Stomach (tissue), 9 donors: ENCODE results near the gene DDX5. TPM values are rescaled to one million over a fixed set of nuclear protein-coding genes. Genes with fewer than 3 reads are reported as not detected.
"Not testable (repeated sequence)": the region's sequence is repeated elsewhere in the genome, so short reads cannot be mapped to it uniquely, and the experiment has no call there.

Experiments used
- DNase-seq, 2 donors: peaks; one replicate each; pipeline versions ENCODE4 v3.0.0 to v3.0.0-alpha.2; 2013 to 2019
- H3K27ac ChIP-seq, 5 donors: fragments of 200-600 bp in 4 of 5; sonication (generic) in 4 of 5; one replicate each; pipeline ENCODE4 v1.5.1; 2013 to 2019; ENCODE audit warnings: mild to moderate bottlenecking in 1 of 5, moderate library complexity in 1 of 5
- H3K27me3 ChIP-seq, 3 donors: fragments of 200-600 bp; sonication (generic); one replicate each; pipeline ENCODE4 v1.5.1; 2017 to 2019; ENCODE audit warnings: mixed run types in 1 of 3
- H3K36me3 ChIP-seq, 4 donors: fragments of 200-600 bp; sonication (generic); 1 replicate in 3 of 4; 2 replicates in 1 of 4; pipeline ENCODE4 v1.5.1; 2016 to 2019
- H3K4me1 ChIP-seq, 4 donors: fragments of 200-600 bp; sonication (generic); one replicate each; pipeline ENCODE4 v1.5.1; 2016 to 2019
- H3K4me3 ChIP-seq, 4 donors: fragments of 200-600 bp; sonication (generic) in 3 of 4; one replicate each; pipeline ENCODE4 v1.5.1; 2016 to 2019; ENCODE audit warnings: mild to moderate bottlenecking in 1 of 4
- H3K9me3 ChIP-seq, 4 donors: fragments of 200-600 bp; sonication (generic); one replicate each; pipeline ENCODE4 v1.5.1; 2016 to 2019
- CTCF ChIP-seq, 7 experiments: fragments of 450-650 bp in 4 of 7; fragments of 200-600 bp in 3 of 7; sonication (generic) in 3 of 7; IDR thresholded peaks; one replicate each; pipeline ENCODE4 v1.5.1; 2016 to 2019; ENCODE audit warnings: antibody characterized with exemption in 7 of 7, control low read depth in 2 of 7, mild to moderate bottlenecking in 1 of 7
- EP300 ChIP-seq: sonication (generic); formaldehyde crosslinking; IDR thresholded peaks from one replicate; pipeline ENCODE4 v1.6.1; 2017; ENCODE audit warnings: antibody characterized with exemption
- POLR2A ChIP-seq, 4 donors: fragments of 450-650 bp; IDR thresholded peaks; one replicate each; pipeline ENCODE4 v1.6.1; 2016; ENCODE audit warnings: antibody characterized with exemption in 4 of 4, control low read depth in 2 of 4, mild to moderate bottlenecking in 1 of 4, moderate library complexity in 1 of 4
- POLR2AphosphoS5 ChIP-seq, 3 donors: sonication (generic); formaldehyde crosslinking; IDR thresholded peaks; one replicate each; pipeline ENCODE4 v1.6.1; 2016; ENCODE audit warnings: antibody characterized with exemption in 3 of 3
- WGBS, 5 donors: extraction: QIAGEN DNeasy Blood & Tissue Kit in 3 of 5; methylation state at CpG; one replicate each; pipeline versions ENCODE4 v1.1.5 to v1.1.7; 2013 to 2018; 5-methylcytosine and 5-hydroxymethylcytosine counted together
- intact Hi-C: fragments of 100-400 bp; cut with DNase I; formaldehyde crosslinking; loops from one replicate; pipeline ENCODE4 v1.15.1; 2023; ENCODE audit warnings: low total_unique reads
- polyA plus RNA-seq, 3 donors: library from polyadenylated mRNA; stranded (reverse); fragments of 200-250 nt; gene quantifications; one replicate each; pipeline ENCODE4 v1.2.3, GENCODE V29; 2013
- total RNA-seq, 5 donors: library from RNA; depleted of rRNA; stranded (reverse); fragments of >200 nt; gene quantifications; one replicate each; pipeline versions ENCODE4 v1.1.0 to v1.2.3, GENCODE V29; 2014 to 2016
- donor health status: healthy with polysubstance abuse.
- donor health status: Bipolar disorder and iron deficiency.
- donor health status: healthy.

Gene DDX5
- total and polyA plus RNA-seq, 8 donors, result 208 to 1,284 (median 528) TPM

- Histone ChIP-seq H3K4me3 (no peak overlapping the region), H3K9me3 (no peaks in the 10 kb centered on the region), H3K36me3 (peaks cover 0 to 18% (median 9%) of the 10 kb centered on the region in 4 donors), H3K27me3 (no peaks in the 10 kb centered on the region), H3K27ac (no peak overlapping the region), H3K4me1 (no peaks in the 10 kb centered on the region)
- no peak for DNase-seq
- WGBS, 5 donors, result 78 to 94% (median 83%) methylated on average over 2 of the region's 2 CpGs
- TF ChIP-seq EP300 (no peak), POLR2A (IDR thresholded peaks at IDR 0.05) (no peak), POLR2AphosphoS5 (IDR thresholded peaks at IDR 0.05) (no peak), CTCF (IDR thresholded peaks at IDR 0.05) (no peak)
- intact Hi-C loops, result no loop called here
Measured at GRCh38 chr17:64472564-64472963, 33.5 kb downstream of the DDX5 start.

- H3K27ac ChIP-seq, result no peak overlapping the region
- DNase-seq, result no peak
- WGBS, 5 donors, result 80 to 94% (median 88%) methylated on average over 3 of the region's 3 CpGs
Measured at GRCh38 chr17:64471440-64471839, 34.6 kb downstream of the DDX5 start.

GRCh38 chr17:64470625-64471024, 35.5 kb downstream of the DDX5 start:
- no peaks in the 10 kb centered on the region for H3K27me3 ChIP-seq
- H3K27ac ChIP-seq, result no peak overlapping the region
- intact Hi-C loops, result no loop called here
- H3K4me3 ChIP-seq, result no peak overlapping the region
- TF ChIP-seq POLR2A (IDR thresholded peaks at IDR 0.05) (no peak), EP300 (no peak)
- no peaks in the 10 kb centered on the region for H3K9me3 ChIP-seq
- 70 to 77% (median 73%) methylated on average over 4 of the region's 4 CpGs for WGBS, 5 donors
- DNase-seq, result no peak
- peaks cover 0 to 8% (median 4%) of the 10 kb centered on the region in 4 donors for H3K36me3 ChIP-seq
- no peaks in the 10 kb centered on the region for H3K4me1 ChIP-seq

More at GRCh38 chr17:64471440-64471839, 34.6 kb downstream of the DDX5 start:
- TF ChIP-seq EP300, result no peak
- no peak for TF ChIP-seq CTCF (IDR thresholded peaks at IDR 0.05)
- no peak for TF ChIP-seq POLR2A (IDR thresholded peaks at IDR 0.05)
- no peak for TF ChIP-seq POLR2AphosphoS5 (IDR thresholded peaks at IDR 0.05)
- Histone ChIP-seq H3K4me3 (no peak overlapping the region), H3K9me3 (no peaks in the 10 kb centered on the region), H3K4me1 (no peaks in the 10 kb centered on the region), H3K27me3 (no peaks in the 10 kb centered on the region), H3K36me3 (peaks cover 0 to 11% (median 4%) of the 10 kb centered on the region in 4 donors)
- intact Hi-C loops, result no loop called here

GRCh38 chr17:64466834-64467233, 39.3 kb downstream of the DDX5 start:
- intact Hi-C loops, H3K4me1 ChIP-seq, H3K4me3 ChIP-seq, H3K36me3 ChIP-seq, H3K9me3 ChIP-seq, H3K27ac ChIP-seq, H3K27me3 ChIP-seq, DNase-seq: not testable (repeated sequence)
- 59 to 81% (median 72%) methylated on average over 1 of the region's 1 CpG for WGBS, 5 donors

GRCh38 chr17:64466019-64466735, 39.9 kb downstream of the DDX5 start:
- TF ChIP-seq CTCF (IDR thresholded peaks at IDR 0.05), result no peak
- no peak for TF ChIP-seq POLR2A (IDR thresholded peaks at IDR 0.05)
- no peak for TF ChIP-seq POLR2AphosphoS5 (IDR thresholded peaks at IDR 0.05)
- no peak for TF ChIP-seq EP300

More at GRCh38 chr17:64466019-64466735, 39.9 kb downstream of the DDX5 start:
- no peaks in the 10 kb centered on the region for H3K9me3 ChIP-seq
- no peak overlapping the region for H3K4me3 ChIP-seq
- no peak for DNase-seq
- H3K36me3 ChIP-seq, result peaks cover 0 to 8% (median 4%) of the 10 kb centered on the region in 4 donors
- H3K4me1 ChIP-seq, result no peaks in the 10 kb centered on the region
- WGBS, 5 donors, result 65 to 76% (median 70%) methylated on average over 9 of the region's 9 CpGs
- H3K27ac ChIP-seq, result no peak overlapping the region
- intact Hi-C loops, result no loop called here
- no peaks in the 10 kb centered on the region for H3K27me3 ChIP-seq
